Lung (tissue), 12 donors: ENCODE measurements around the gene SLC10A7. TPM values are rescaled to one million over a fixed set of nuclear protein-coding genes. Genes with fewer than 3 reads are reported as not detected.

Experiments used
- ATAC-seq: fragments of 200-7000 bp; cut with Tn5 transposase; one replicate; pipeline ENCODE4 v1.9.1; 2020; ENCODE audit warnings: moderate number of reproducible peaks; ENCODE audit not compliant: insufficient read depth, low FRiP score
- DNase-seq, 3 donors: peaks; one replicate each; pipeline ENCODE4 v3.0.0-alpha.2; 2013 to 2017
- H3K27ac ChIP-seq, 2 donors: one replicate each; pipeline ENCODE4 v1.5.1; 2013; ENCODE audit warnings: mild to moderate bottlenecking in 2 of 2, moderate library complexity in 2 of 2, control low read depth in 1 of 2, inconsistent platforms in 1 of 2, low read depth in 1 of 2, low read length in 1 of 2
- H3K27me3 ChIP-seq, 3 donors: one replicate each; pipeline ENCODE4 v1.5.1; 2013; ENCODE audit warnings: low read length in 2 of 3; ENCODE audit not compliant: control insufficient read depth in 3 of 3, insufficient read depth in 3 of 3
- H3K36me3 ChIP-seq, 4 donors: one replicate each; pipeline ENCODE4 v1.5.1; 2013; ENCODE audit warnings: low read length in 4 of 4, mild to moderate bottlenecking in 1 of 4, moderate library complexity in 1 of 4; ENCODE audit not compliant: control insufficient read depth in 4 of 4, insufficient read depth in 4 of 4
- H3K4me1 ChIP-seq, 5 donors: one replicate each; pipeline ENCODE4 v1.5.1; 2013; ENCODE audit warnings: low read length in 5 of 5, mild to moderate bottlenecking in 2 of 5, moderate library complexity in 1 of 5; ENCODE audit not compliant: control insufficient read depth in 5 of 5, insufficient read depth in 5 of 5
- H3K4me3 ChIP-seq: one replicate; pipeline ENCODE4 v1.5.1; 2013; ENCODE audit warnings: mild to moderate bottlenecking, control low read depth, moderate library complexity
- H3K9ac ChIP-seq, 2 donors: one replicate each; pipeline ENCODE4 v1.5.1; 2013; ENCODE audit warnings: low read length in 2 of 2, control low read depth in 1 of 2; ENCODE audit not compliant: insufficient read depth in 1 of 2
- H3K9me3 ChIP-seq, 4 donors: one replicate each; pipeline ENCODE4 v1.5.1; 2013; ENCODE audit warnings: low read length in 3 of 4, mild to moderate bottlenecking in 1 of 4, moderate library complexity in 1 of 4; ENCODE audit not compliant: control insufficient read depth in 4 of 4, insufficient read depth in 3 of 4
- WGBS, 2 donors: extraction: QIAGEN DNeasy Blood & Tissue Kit; methylation state at CpG; one replicate each; pipeline ENCODE4 v1.1.7; 2013; 5-methylcytosine and 5-hydroxymethylcytosine counted together
- polyA plus RNA-seq, 2 donors: library from polyadenylated mRNA; stranded (reverse); fragments of 200-250 nt; gene quantifications; one replicate each; pipeline ENCODE4 v1.2.1, GENCODE V29; 2013
- total RNA-seq, 2 donors: library from RNA; depleted of rRNA in 1 of 2; stranded (reverse); fragments of >200 nt in 1 of 2; gene quantifications; one replicate each; pipeline ENCODE4 v1.2.1, GENCODE V29; 2014 to 2021
- TF ChIP-seq, protein P1 (sequence below): IDR thresholded peaks from 2 replicates; pipeline ENCODE4 v1.5.1; 2012; ENCODE audit warnings: mild to moderate bottlenecking; ENCODE audit errors: control extremely low read depth, extremely low read depth
- donor health status: control.
- donor health status: control.
- donor health status: Bipolar disorder and iron deficiency.
- donor health status: healthy.
- donor health status: DM: yes; HTN: yes; CAD: no.

The SLC10A7 gene
- total and polyA plus RNA-seq, 4 donors: 3.2 to 33.4 (median 13.3) TPM

DNA sequence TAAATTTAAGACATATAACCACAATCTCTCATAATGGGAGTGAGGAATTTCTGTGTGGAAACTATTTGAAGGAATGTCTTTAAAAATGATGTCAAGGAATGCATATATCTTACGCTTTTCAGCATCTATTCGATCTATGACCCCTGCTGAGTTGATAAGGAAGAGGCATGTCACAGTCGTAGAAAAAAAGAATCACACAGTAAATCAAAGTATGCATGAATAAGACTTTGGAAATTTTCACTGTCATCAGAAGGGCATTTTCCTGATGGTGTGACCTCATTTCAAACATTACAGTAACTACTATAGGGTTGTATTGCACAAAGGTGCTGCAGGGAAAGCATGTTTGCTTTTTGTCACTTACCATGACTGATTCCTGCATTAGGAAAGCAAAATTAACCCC, 265.9 kb downstream of the SLC10A7 start:
- DNase-seq (no peak), ATAC-seq (no peak)
- Histone ChIP-seq H3K27me3 (no peaks in the 10 kb centered on the region), H3K36me3 (peaks cover 0 to 3% (median 1%) of the 10 kb centered on the region in 4 donors), H3K4me1 (peaks cover 0 to 6% (median 0%) of the 10 kb centered on the region in 5 donors), H3K4me3 (no peak overlapping the region), H3K9ac (no peak overlapping the region), H3K9me3 (no peaks in the 10 kb centered on the region), H3K27ac (no peak overlapping the region)
- 72 to 83% methylated on average over 3 of the region's 3 CpGs for WGBS, 2 donors
- TF ChIP-seq, protein P1, sequence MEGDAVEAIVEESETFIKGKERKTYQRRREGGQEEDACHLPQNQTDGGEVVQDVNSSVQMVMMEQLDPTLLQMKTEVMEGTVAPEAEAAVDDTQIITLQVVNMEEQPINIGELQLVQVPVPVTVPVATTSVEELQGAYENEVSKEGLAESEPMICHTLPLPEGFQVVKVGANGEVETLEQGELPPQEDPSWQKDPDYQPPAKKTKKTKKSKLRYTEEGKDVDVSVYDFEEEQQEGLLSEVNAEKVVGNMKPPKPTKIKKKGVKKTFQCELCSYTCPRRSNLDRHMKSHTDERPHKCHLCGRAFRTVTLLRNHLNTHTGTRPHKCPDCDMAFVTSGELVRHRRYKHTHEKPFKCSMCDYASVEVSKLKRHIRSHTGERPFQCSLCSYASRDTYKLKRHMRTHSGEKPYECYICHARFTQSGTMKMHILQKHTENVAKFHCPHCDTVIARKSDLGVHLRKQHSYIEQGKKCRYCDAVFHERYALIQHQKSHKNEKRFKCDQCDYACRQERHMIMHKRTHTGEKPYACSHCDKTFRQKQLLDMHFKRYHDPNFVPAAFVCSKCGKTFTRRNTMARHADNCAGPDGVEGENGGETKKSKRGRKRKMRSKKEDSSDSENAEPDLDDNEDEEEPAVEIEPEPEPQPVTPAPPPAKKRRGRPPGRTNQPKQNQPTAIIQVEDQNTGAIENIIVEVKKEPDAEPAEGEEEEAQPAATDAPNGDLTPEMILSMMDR: no peak

DNA sequence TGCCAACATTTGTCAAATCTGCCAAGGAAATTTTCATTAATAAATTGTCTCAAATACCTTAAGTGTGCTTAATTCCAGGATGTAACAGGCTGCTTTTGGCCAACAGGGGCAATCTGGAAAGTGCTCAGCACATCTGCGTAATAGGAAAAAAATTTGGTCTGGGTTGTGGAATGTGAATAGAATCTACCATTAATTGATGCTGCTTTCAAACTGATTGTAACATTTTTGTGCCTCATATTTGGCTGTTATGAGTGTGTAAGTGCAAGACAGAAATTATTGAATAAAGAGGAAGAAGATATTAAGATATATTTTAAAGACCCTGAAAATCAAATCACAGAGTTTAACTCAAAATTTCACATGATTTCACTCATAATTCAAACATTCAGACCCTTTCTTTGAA, 266.3 kb downstream of the SLC10A7 start:
- no peak overlapping the region for H3K27ac ChIP-seq
- no peaks in the 10 kb centered on the region for H3K27me3 ChIP-seq
- DNase-seq: no peak
- ATAC-seq: no peak
- H3K9me3 ChIP-seq: no peaks in the 10 kb centered on the region
- peaks cover 0 to 6% (median 1%) of the 10 kb centered on the region in 5 donors for H3K4me1 ChIP-seq
- WGBS, 2 donors: 83 to 95% methylated on average over 1 of the region's 1 CpG
- peaks cover 0 to 3% (median 1%) of the 10 kb centered on the region in 4 donors for H3K36me3 ChIP-seq
- H3K9ac ChIP-seq: no peak overlapping the region
- H3K4me3 ChIP-seq: no peak overlapping the region
- TF ChIP-seq, protein P1: no peak

DNA sequence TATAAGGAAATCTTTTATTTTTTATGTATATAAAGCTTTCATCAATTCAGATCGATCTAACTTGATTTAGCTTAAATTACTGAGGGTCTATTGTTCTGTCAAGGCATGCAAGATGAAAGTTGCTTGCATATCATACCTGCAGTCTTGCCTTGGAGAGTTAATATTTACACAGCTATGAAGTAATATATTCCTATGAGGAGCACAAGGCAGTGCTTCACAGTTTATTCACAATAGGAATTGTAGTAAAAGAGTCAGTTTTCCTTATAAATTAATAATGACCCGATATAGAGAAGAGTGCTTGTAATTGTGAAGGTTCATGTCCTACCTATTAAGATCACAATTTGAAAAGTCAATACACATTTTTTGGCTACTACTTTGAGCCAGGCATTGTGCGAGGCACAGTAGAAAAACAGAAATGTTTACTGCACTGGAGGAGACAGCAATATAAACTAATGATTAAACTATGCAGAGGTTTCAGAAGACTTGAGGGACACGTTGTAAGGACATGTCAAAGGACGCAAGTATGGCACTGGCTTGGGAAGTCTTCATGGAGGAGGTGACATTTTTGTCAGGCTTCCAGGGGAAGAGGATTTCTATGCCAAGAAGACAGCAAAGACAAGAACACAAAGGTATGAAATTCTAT, 268.6 kb downstream of the SLC10A7 start:
- H3K4me1 ChIP-seq: peaks cover 0 to 6% (median 2%) of the 10 kb centered on the region in 5 donors
- no peak overlapping the region for H3K27ac ChIP-seq
- H3K36me3 ChIP-seq: peaks cover 0 to 3% (median 1%) of the 10 kb centered on the region in 4 donors
- 78 to 89% methylated on average over 5 of the region's 5 CpGs for WGBS, 2 donors
- no peak overlapping the region for H3K4me3 ChIP-seq
- TF ChIP-seq, protein P1: no peak
- DNase-seq: no peak
- no peak for ATAC-seq
- H3K27me3 ChIP-seq: no peaks in the 10 kb centered on the region
- H3K9me3 ChIP-seq: peaks cover 0 to 2% (median 0%) of the 10 kb centered on the region in 4 donors
- no peak overlapping the region for H3K9ac ChIP-seq

DNA sequence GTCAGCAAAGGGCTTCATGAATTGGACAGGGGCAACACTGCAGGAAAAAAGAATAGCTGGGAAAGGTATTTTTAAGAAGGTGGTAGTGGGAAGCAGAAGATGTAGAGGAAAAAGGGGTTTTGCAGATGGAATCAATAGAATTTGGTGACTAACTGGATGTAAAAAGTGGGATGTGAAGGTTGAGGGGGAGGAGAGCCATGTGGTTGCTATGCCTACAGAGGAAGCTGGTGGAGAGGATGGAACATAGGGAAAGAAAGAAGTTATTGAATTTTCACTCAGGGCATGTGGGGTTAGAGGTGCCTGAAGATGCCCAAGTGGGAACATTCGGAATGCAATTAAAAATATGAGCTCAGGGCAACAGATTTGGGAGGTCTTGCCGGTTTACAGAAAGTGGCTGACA, 274.4 kb downstream of the SLC10A7 start:
- H3K27ac ChIP-seq: no peak overlapping the region
- no peaks in the 10 kb centered on the region for H3K27me3 ChIP-seq
- H3K4me1 ChIP-seq: peaks cover 3 to 33% (median 15%) of the 10 kb centered on the region in 5 donors
- TF ChIP-seq, protein P1: no peak
- no peak overlapping the region for H3K9ac ChIP-seq
- WGBS, 2 donors: 49 to 63% methylated on average over 2 of the region's 2 CpGs
- no peak for ATAC-seq
- no peak for DNase-seq
- H3K36me3 ChIP-seq: no peaks in the 10 kb centered on the region
- no peak overlapping the region for H3K4me3 ChIP-seq
- peaks cover 0 to 3% (median 0%) of the 10 kb centered on the region in 4 donors for H3K9me3 ChIP-seq
